ENCODE measurements around the gene UBE2N. TPM values are rescaled to one million over a fixed set of nuclear protein-coding genes. Genes with fewer than 3 reads are reported as not detected.
A peak's percentile ranks its signal among the peaks of the same experiment; 100 is the strongest.

Gene UBE2N, protein sequence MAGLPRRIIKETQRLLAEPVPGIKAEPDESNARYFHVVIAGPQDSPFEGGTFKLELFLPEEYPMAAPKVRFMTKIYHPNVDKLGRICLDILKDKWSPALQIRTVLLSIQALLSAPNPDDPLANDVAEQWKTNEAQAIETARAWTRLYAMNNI
- 100 to 1,000 TPM; 131 to 167 (median 142) TPM for polyA plus RNA-seq (ENCODE audit: insufficient read depth in 1 of 5, insufficient read length in 5 of 5, low replicate concordance in 1 of 5)
- long read RNA-seq, donor 1, full-length matches to known transcripts: 83 of 89 reads
- long read RNA-seq, donor 1, partial matches to known transcripts: 6 of 89 reads
- long read RNA-seq, donor 1, other reads (novel, unspliced or antisense): 0 of 89 reads
- long read RNA-seq, donor 2, full-length matches to known transcripts: 35 of 35 reads
- long read RNA-seq, donor 2, partial matches to known transcripts: 0 of 35 reads
- long read RNA-seq, donor 2, other reads (novel, unspliced or antisense): 0 of 35 reads
- long read RNA-seq, donor 3, full-length matches to known transcripts: 36 of 45 reads
- long read RNA-seq, donor 3, partial matches to known transcripts: 9 of 45 reads
- long read RNA-seq, donor 3, other reads (novel, unspliced or antisense): 0 of 45 reads
- long read RNA-seq, donor 4, full-length matches to known transcripts: 30 of 30 reads
- long read RNA-seq, donor 4, partial matches to known transcripts: 0 of 30 reads
- long read RNA-seq, donor 4, other reads (novel, unspliced or antisense): 0 of 30 reads
- long read RNA-seq, donor 5, full-length matches to known transcripts: 79 of 105 reads
- long read RNA-seq, donor 5, partial matches to known transcripts: 26 of 105 reads
- long read RNA-seq, donor 5, other reads (novel, unspliced or antisense): 0 of 105 reads
- long read RNA-seq, donor 6, full-length matches to known transcripts: 60 of 78 reads
- long read RNA-seq, donor 6, partial matches to known transcripts: 18 of 78 reads
- long read RNA-seq, donor 6, other reads (novel, unspliced or antisense): 0 of 78 reads
- long read RNA-seq, donor 7, full-length matches to known transcripts: 58 of 58 reads
- long read RNA-seq, donor 7, partial matches to known transcripts: 0 of 58 reads
- long read RNA-seq, donor 7, other reads (novel, unspliced or antisense): 0 of 58 reads
- long read RNA-seq, donor 8, full-length matches to known transcripts: 21 of 26 reads
- long read RNA-seq, donor 8, partial matches to known transcripts: 5 of 26 reads
- long read RNA-seq, donor 8, other reads (novel, unspliced or antisense): 0 of 26 reads

DNA sequence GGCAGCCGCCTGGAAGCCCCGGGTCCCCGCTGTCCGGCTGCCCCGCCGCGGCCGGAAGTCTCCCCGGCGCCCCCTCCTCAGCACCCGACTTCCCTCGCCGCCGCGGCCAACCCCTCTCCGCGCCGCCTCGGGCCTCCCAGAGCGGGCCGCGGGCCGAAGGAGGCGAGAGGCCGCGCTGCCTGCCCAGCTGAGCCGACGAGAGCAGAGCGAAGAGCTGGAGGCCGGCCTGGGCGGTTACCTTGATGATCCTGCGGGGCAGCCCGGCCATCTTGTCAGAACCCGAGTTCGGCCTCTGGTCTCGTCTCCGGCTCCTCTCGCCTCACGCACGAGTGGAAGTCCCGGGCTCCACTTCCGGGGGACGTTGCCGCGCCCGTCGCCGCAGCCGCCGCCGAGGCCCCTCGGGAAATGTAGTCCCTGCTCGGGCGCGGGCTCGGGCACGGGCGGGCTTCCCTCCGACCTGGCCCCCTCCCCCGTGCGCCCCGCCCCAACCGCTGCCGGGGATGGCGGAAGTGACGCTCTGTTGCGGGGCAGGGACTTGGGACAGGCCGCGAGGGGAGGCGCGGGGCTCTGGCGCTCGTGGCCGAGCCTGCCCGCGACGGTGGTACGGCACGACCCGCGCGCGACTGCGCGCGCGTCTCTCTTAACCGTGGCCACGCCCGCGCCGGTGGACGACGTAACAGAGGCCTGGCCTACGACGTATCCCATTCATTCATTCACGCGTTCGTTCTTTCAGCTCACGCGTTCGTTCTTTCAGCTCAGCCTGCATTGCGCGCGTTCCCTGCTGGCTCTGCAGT lies at the start of gene UBE2N:
TSS of gene UBE2N (minus strand) at position 331 of the 794 bp plus-strand sequence. CDS start at position 268, 63 bp downstream.
- peak; percentile 95 to 96 for DNase-seq

DNA sequence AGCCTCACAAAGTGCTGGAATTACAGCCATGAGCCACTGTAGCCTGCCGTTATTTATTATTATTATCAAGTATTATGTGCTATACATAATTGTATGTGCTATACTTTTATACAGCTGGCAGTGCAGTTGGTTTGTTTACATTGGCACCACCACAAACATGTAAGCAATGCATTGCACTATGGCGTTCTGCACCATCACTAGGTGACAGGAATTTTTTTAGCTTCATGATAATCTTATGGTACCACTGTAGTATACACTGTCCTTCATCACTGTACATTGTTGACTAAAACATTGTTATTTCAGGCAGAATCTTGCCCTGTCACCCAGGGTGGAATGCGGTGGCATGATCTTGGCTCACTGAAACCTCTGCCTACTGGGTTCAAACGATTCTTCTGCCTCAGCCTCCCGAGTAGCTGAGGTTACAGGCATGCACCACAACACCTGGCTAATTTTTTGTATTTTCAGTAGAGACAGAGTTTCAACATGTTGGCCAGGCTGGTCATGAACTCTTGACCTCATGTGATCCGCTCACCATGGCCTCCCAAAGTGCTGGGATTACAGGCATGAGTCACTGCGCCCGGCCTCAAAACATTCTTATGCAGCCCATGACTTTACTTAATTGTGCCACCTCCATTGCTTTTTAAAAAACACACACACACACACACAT lies 42.7 kb upstream of the UBE2N start:
- DNase-seq: no peak

DNA sequence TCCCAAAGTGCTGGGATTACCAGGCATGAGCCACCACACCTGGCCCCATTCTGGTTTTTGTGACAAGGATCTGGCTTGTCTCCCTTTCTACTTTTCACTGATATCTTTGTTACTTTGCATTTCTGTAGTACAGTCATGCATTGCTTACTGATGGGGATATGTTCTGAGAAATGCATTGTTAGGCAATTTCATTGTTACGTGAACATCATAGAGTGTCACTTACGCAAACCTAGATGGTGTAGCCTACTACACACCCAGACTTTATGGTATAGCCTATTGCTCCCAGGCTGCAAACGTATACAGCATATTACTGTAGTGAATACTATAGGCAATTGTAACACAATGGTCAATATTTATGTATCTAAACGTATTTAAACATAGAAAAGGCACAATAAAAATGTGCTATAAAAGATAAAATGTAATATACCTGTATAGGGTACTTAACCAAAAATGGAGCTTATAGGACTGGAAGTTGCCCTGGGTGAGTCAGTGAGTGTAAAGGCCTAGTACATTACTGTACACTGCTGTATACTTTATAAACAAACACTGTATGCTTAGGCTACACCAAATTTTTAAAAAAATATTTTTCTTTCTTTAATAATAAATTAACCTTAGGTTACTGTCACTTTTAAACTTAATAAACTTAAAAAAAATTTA lies 41.5 kb upstream of the UBE2N start:
- no peak for DNase-seq

DNA sequence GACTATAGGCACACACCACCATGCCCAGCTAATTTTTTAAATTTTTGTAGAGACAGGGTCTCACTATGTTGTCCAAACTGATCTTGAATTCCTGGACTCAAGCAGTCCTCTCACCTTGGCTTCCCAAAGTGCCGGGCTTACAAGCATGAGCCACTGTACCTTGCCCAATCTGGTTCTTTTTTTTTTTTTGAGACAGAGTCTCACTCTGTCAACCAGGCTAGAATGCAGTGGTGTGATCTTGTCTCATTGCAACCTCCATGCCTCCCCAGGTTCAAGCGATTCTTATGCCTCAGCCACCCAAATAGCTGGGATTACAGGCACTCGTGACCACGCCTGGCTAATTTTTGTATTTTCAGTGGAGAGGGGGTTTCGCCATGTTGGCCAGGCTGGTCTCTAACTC lies 41.0 kb upstream of the UBE2N start:
- DNase-seq: no peak

DNA sequence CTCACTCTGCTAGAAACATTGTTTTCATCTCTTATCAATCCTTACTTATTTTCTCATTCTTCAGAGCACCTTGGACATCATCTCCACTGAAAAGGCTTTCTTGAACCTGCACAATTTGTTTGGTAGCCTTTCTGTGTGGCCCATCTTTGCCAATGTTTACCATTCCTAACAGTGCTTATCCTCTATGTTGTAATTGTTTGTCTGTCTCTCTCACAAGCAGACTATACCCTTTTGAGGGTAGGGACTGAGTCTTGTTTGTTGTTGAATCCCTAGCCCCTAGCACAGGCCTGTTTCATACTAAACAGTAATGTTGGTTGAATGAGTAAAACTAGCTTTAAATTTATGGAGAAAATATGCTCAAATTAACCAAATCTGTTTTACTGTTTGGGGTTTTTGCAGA lies 34.8 kb upstream of the UBE2N start:
- no peak for DNase-seq

DNA sequence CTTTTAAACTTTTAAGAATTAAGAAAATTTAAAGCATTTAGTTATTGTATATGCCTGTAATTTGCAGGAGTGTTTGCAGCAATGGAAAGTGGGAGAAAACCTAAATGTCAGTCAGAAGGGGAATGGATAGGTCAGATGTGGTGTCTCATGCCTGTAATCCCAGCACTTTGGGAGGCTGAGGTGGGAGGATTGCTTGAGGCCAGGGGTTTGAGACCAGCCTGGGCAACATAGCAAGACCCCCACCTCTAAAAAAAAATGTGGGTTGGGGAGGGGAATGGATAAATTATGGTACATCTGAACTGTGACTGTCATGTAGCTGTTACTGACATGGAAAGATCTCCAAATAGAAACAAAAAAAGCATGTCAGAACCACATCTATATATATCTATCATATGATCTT lies 27.6 kb upstream of the UBE2N start:
- no peak for DNase-seq

DNA sequence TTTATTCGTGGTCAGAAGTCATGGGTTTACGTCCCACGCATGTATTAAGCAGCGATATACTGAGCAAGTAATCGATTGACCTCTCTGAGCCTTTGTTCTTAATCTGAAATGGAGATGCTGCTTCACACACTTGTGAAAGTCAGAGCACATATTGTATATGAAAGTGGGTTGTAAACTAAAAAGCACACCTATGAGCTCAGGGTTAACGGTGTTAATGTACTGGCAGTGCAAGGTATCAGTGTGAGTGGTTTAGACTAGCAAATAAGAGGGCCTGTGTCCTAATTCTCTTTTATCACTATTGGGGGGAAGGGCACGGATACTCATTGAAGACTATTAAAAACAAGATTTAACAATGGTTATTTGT lies 26.2 kb upstream of the UBE2N start:
- DNase-seq: peak in 1 of 2 donors; percentile 2

DNA sequence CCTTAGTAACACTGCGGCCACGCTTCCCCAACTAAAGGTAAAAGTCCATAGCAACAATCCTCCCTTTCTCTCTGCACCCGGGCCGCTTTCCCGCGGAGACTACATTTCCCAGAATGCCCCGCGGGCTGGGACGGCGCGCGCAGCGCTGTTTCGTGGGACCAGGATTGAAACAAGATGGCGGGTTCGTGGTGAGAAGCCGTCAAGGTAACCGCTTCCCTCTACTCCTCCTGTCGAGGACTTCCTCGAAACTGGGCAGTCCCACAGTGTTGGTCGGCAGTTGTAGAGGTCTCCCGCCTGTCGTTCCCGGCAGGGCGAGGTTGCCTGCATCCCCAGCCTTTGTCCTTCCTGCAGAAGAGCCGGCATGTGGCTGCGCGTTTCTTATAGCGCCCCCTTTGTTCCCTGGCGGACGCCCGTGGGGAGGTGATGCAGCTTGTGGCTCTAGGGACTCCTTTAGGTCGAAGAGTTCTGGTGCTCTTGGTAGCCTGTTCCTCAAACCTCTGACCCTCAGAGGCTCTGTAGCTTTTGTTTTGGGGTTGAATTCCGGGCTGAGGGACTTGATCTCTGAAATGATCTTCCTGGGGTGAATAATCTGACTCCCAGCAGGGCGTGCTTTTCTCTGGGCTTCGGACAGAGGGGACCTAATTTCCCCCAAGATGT lies 25.7 kb upstream of the UBE2N start, which contains the start of gene MRPL42:
TSS of gene MRPL42 (plus strand) at position 164 of the 657 bp plus-strand sequence. CDS start 1,772 bp downstream, outside the sequence.
- peak; percentile 90 to 91 for DNase-seq

DNA sequence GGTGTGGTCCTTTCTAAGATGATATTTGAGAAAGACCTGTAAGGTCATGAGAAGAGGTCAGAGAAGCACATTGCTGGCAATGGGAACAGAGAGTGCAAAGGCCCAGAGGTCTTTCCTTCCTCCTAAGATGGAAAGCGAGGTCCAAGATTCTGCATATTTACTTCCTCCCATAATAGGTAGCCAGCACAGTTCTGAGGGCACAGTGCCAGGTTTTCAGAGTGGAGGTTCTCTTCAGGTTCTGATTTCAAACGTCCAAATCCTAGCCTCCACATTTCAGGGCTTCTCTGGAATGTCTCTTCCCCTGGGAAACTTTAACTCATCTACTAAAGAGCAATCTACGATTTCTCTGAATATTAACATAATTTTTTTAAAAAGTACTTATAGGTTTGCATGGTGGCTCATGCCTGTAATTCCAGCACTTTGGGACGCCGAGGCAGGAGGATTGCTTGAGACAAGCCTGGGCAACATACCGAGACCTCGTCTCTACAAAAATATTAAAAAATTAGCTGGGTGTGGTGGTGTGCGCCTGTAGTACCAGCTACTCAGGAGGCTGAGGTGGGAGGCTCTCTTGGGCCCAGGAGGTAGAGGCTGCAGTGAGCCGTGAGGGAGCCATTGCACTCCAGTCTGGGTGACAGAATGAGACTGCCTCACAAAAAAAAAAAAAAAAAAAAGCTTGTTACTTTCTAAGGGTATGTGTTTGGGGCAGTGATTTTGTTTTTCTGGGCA lies 25.0 kb upstream of the UBE2N start:
- no peak for DNase-seq

DNA sequence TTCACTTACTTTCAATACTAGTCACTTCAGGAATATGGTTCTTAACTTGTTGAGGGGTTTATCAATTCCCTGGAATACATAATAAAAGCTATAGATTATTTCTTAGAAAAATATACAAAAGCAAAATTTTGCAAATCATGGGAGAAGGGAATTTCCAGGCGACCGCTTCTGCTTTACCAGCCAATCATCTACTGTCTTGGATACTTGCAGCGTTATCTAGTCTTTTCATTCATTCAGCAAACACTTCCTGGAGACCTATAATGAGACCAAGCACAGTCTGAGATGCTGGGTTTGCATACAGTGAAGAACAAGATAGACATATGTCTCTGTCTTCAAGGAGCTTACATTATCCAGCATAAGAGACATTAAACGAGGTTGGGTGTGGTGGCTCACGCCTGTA lies 24.1 kb upstream of the UBE2N start:
- no peak for DNase-seq

DNA sequence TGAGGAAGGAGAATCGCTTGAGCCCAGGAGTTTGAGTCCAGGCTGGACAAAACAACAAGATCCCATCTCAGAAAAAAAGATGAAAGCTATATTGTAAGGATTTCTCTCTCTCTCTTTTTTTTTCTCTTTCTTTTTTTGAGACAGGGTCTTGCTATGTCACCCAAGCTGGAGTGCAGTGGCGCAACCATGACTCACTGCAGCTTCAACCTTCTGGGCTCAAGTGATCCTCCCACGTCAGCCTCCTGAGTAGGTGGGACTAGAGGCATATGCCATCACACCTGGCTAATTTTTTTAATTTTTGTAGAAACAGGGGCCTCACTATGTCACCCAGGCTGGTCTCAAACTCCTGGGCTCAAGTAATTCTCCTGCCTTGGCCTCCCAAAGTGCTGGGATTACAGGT lies 19.8 kb upstream of the UBE2N start:
- DNase-seq: no peak

DNA sequence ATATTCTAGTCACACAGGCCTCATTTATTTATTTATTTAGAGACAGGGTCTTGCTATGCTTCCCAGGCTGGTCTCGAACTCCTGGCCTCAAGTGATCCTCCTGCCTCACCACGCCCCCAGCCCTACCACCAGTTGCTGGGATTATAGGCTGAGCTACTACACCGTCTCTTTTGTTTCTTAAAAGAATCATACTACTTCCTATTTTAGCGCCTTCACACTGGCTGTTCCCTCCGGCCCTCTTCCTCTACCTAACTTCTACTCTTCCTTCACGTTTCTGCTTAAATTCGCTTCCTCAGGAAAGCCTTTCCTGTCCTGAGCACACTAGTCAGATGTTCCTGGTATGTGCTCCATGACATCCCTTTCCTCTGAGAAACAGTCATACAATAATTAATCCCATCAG lies 19.2 kb upstream of the UBE2N start:
- DNase-seq: no peak

DNA sequence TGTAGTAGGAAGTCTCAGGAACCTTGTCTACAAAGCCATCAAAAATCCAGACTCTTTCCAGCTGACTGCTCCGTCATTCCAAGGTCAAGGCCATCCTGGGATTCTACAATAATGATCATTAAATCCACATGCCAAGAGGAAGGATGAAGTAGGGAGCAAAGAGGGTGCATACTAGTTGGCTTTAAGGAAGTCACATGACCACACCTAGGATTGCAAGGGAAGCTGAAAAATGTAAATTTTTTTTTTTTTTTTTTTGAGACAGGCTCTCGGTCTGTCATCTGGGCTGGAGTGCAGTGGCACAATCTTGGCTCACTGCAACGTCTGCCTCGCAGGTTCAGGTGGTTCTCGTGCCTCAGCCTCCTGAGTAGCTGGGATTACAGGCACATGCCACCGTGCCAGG lies 18.3 kb upstream of the UBE2N start:
- no peak for DNase-seq

DNA sequence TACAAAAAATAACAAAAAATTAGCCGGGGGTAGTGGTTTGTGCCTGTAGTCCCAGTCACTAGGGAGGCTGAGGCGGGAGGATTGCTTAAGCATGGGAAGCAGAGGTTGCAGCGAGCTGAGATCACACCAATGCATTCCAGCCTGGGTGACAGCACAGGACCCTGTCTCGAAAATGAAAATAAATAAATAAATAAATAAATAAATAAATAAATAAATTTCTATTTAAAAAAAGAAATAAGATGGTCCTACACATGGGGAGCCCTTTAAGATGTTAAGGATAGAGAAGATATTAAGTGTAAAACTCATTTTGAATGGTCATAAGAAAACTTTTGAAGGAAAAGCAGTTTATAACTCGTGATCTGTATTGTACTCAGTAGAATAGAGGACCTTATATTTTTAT lies 17.4 kb upstream of the UBE2N start:
- DNase-seq: no peak

DNA sequence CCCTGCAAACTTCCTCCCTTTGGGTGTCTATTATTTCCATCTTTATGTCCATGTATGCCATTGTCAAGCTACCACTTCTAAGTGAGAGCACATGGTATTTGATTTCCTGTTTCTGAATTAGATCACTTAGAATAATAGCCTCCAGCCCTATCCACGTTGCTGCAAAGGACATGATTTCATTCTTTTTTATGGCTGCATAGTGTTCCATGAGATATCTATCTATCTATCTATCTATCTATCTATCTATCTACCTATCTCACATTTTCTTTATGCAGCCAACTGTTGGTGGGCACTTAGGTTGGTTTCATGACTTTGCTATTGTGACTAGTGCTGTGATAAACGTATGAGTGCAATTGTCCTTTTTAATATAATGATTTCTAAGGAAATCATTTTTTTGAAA lies 14.3 kb upstream of the UBE2N start:
- no peak for DNase-seq

DNA sequence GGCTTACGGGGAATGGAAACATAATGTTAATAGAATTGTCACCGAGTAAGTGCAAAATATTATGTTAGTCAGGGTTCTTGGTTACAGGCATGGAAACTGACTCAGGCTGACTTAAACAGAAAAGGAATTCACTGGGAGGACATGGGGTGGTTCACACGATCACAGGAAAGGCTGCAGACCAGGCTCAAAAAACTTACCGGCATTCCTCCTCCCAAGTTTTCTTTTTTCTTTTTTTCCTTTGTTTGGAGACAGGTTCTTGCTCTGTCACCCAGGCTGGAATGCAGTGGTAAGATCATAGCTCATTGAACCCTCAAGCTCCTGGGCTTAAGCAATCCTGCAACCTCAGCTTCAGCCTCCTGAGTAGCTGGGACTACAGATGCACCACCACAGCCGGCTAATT lies 11.9 kb upstream of the UBE2N start:
- no peak for DNase-seq

DNA sequence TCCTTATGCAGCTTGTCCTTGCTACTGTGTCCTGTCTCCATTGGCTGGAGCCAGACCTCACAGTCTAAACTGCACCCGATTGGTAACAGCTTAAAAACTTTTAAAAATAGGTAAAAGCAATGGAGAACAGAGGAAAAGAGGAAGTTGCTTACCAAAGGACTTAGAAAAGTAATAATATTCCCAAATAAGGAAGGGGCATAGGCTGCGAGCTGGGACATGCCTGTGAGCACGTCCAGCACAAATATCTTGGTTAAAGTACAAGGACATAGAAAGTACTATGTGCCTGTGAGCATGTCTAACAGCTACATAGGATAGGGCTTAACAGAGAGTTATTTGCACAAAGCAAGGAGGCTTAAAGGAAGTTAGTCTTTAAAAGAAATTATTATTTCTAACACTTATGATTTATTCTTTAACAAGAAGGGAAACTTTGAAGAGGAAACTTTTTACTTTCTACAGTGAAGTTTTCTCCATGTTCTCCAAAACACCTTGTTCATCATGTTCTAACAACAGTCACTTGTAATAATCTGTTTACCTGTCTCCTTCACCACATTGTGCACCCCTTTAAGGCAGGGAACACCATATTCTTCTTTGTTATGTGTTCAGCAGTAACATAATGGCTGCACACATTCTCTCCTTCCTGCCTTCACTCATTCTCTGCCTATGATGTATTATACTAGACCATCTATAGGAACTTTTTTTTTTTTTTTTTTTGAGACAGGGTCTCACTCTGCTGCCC lies 9.8 kb upstream of the UBE2N start:
- DNase-seq: no peak

DNA sequence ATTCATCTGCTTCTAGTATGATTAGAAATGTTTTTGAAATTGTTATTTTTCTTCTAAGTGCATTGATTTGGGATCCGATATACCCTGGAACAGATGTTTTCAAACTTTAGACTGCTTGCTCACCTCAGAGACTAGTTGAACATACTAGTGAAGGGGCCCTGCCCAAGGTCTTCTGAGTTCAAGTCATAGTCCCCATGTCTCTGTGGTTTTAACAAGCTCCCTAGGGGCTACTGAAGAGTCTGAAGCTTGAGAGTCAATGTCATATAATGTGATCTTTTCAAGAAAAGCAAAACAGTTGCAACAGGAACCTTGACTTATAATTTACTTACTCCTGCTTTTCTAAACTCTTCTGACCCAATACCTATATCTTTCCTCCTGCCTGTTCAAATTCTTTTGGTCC lies 7.5 kb upstream of the UBE2N start:
- no peak for DNase-seq

All from right lung (tissue), 10 donors.